GM19395 (cell line): ENCODE data around the gene SYT9.

Experiments
- ATAC-seq: cut with Tn5 transposase; IDR thresholded peaks from one replicate; pipeline ENCODE4 v1.9.1; 2021; ENCODE audit warnings: mild to moderate bottlenecking, moderate library complexity; ENCODE audit not compliant: unreplicated experiment

The SYT9 gene

DNA sequence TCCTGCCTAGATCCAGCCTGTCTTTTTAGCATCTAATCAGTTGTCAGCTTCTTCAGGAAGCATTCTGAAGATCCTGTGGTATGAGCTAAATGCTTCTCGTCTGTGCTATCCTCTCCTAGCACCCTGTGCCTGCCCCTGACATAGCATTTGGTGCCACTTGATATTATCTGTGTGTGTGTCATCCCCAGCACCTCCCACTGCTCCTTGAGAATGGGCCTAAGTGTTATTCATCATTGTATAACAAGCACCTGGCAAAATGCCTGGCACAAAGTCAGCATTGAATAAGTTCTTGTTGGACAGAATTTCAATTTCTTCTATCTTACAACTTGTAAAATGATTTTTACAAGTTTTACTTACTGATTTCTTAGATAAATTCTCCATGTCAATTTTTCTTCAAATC lies 205.5 kb downstream of the SYT9 start:
- ATAC-seq = no peak

DNA sequence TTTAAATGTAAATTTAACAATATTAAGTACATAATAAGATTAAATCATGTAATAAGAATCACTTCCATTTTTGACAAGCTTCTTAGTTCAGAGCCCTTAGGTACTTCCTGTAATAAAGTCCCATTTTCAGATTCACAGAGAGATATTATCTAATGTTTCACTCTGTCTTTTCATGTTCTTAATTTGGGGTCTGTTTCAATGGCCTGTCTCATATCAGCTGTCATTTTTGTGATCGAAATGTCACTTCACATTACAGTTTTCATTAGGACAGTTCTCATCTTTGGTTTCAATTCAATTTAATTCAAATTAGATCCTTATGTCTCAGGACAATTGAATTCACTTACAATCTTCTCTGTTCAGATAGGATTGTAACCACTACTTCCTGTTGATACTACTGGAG lies 211.0 kb downstream of the SYT9 start:
- ATAC-seq = no peak

DNA sequence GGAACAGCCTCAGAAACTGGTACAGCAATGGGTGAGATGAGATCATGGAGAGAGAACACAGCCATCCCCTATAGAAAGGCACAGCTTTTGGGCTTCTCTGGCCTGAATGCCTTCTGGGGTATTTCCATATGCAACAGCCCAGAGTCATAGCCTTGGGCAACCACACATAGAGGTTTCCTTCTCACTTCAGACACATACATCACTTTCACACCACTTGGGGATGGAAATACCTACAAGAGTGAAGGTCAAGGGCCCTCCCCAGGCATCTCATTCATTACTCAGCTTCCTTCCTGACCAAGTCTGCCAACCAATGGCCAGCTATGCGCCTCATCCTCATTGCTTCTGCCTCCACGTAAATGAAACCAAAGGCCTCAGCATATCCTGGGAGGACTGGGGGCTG lies 215.9 kb downstream of the SYT9 start:
- ATAC-seq = peak; percentile 64

DNA sequence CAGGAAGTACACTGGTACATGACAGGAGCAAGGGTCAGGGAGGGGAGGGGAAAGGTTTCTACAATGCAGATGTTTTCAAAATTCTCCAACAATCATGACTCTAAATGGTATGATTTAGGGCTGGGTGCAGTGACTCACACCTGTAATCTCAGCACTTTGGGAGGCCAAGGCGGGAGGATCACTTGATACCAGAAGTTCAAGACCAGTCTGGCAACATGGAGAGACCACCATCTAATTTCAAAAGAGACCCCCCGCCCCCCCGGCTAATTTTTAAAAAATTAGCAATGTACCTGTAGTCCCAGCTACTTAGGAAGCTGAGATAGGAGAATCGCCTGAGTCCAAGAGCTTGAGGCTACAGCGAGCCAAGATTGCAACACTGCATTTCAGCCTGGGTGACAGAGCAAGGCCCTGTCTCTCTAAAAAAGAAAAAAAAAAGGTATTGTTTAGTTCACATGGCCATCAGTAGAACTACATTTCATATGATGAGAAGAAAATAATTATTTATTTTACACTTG lies 217.7 kb downstream of the SYT9 start:
- no peak for ATAC-seq

DNA sequence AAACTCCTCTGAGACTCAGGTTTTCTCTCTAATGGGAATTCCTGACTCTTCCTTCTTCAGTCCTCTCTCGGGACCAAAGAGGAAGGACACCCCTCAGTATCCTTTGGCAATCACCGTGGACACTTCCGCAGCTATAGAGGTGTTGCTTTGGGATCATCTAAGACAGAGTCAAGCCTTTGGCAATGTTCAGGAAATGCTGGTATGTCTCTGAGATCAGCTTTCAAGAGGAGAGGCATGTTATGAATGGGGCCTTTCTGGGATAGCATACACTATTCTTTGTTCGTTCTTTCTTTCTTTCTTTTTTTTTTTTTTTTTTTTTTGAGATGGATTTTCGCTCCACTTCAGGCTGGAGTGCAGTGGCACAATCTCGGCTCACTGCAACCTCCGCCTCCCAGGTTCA lies 219.4 kb downstream of the SYT9 start:
- ATAC-seq = no peak

DNA sequence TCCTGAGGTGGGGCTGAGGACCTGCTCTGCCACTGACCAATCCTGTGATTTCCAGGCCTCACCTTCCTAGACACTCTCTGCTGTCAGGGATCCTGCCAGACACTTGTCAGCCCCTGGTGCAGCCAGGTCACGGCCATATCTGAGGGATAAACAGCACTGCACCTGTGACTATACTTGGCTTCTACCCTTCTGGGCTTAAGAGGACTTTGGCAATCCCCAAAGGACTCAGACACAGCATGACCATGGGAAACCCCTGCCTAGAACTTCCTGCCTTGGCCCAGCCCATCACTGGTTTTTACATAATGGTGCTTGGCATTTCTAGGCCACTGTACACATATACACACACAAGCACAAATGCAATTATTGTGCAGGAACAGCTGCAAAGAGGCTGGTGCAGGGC lies 222.0 kb downstream of the SYT9 start:
- ATAC-seq = no peak

DNA sequence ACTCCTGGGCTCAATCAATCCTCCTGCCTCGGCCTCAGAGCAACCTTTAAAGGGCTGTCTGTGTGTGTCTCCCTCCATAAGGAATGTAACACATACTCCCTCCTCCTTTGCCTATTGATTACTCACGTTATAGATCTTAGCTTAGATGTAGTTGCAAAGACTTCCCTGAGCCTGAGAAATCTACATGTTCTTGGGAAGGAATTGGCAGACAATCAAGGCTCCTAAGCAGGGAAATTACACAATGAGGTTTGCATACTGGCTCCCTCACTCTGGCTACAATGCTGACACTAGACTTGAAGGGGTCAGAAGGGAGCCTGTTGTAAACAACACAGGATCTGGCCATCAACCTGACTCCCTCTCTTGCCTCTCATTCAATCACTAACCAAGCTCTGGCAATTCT lies 228.4 kb downstream of the SYT9 start:
- ATAC-seq = no peak

DNA sequence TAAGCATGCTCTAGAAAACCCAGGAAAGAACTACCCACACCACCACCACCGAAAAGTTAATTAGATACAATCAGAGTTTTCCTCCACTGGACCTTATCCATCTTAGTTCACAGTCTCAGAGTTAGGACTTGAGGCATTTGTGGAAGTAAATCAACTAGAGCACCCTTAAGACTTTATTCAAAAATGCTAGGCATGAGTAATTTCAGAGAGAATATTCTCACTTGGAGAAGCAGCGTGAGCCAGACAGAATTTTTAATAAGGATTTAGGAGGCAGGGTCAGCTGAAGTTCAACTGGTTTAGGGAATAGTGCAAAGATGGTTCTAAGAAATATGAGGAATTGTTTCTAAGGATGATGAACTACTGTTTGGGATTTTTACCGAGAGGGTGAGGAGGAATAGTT lies 232.4 kb downstream of the SYT9 start:
- ATAC-seq = no peak

DNA sequence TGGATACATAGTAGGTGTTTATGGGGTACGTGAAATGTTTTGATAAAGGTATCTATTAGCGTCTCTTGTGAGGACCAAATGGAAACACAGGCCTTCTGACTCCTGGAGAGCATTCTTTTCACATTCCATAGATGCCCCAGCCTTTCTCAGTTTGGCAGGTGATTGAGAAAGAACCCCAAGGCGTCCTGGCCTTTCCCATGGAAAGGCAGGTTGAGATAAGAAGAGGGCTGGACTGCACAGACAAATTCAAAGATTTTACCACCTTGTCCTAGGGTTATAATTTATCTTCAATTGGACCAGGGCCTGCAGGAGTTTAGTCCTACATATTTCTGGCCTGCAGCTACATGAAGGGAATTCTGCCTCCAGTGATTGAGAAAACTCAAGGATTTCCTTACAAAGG lies 232.9 kb downstream of the SYT9 start:
- no peak for ATAC-seq

DNA sequence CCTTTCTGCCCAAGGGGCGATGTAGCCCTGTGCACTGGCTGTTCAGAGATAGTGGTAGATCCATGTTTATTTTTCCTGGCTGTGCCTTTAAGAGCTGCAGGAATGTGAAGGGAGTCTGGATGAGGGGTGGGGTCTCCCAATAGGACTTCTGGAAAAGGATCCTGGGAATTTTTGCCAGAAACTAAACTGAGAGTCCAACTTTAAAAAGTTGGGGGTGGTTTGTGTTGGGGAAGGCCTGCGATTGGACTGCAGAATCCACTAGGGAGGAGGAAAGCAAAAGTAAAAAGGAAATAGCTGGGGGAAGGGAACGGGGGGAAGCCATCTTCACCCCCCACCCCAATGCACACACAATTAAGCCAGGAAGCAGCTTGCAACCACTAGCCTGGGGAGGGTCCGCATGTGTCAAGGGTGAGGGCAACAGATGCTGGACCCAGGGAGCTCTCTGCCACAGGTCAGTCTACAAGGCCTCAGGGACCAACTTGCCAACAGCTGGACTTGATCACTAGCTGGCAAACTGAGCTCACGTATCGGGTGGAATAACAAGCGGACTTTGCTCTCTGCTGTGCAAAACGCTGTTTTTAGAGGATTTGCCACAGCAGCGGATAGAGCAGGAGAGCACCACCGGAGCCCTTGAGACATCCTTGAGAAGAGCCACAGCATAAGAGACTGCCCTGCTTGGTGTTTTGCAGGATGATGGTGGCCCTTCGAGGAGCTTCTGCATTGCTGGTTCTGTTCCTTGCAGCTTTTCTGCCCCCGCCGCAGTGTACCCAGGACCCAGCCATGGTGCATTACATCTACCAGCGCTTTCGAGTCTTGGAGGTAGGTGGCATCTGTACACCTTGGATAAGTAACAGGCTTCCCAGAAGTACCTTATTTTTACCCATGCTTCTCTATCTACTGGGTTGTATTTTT lies 233.7 kb downstream of the SYT9 start, which contains the start of gene OLFML1:
OLFML1 (plus strand) TSS at position 321 of the 912 bp plus-strand sequence; CDS start at position 691, 370 bp downstream.
- no peak for ATAC-seq

DNA sequence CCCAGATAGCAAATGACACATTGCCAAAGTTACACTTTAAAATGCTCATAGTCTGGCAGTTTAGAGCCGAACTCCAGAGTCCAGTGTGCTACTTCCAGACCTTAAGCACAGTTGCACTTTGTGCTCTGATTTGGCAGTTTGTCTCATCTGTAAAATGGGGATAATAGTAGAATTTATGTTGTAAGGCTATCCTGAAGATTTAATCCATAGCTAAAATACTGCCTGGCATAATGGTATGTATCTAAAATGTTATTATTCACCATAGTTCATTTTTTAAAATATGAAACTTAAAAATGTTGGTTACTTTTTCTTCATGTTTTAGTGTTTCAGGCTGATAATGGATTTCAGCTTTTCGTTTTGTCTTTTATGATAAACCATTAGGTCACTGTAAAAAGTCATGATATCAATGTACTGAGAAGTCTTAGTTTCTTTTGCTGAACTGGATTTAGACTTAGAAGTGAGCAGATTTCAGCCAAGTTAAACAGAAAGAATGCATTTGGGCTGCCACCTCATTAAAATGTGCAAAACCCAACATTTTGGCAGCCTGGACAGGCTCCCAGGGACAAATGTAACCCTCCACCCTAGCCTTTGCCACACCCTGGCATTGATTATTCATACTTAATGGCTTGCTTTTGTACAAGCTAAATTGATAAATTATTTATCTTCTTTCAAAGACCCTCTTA lies 234.5 kb downstream of the SYT9 start:
- no peak for ATAC-seq

DNA sequence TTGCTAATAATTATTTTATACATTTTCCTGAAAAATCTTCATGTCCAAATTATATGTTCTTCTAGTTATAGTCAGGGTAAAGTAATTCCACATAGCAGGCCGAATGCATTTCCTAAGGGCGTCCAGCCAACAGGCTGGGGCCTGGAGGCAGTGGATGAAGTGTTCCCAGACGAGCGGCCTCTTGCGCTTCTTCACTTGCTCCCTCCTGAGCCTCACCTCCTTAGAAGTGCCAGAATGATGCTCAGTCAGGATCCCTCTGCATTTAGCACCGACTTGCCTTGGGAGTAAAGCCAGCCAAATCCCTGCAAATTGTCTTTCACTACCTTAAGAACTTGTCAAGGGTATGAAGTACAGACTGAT lies 235.1 kb downstream of the SYT9 start:
- no peak for ATAC-seq

DNA sequence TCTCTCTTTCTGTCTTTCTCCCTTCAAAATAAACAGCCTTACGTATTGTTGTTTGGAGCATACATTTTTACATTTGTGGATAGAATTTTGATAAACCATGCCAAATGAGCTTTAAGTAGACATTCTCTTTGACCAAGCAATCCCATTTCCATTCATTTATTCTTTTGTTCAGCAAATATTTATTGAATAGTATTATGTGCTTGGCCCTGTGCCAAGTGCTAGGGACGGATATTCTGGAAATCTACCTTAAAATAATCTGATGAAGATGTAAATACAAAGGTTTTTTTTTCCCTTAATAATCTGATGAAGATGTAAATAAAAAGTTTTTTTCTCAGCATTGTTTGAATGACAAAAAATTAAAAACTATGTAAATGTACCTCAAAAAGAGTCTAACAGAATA lies 235.7 kb downstream of the SYT9 start:
- no peak for ATAC-seq

DNA sequence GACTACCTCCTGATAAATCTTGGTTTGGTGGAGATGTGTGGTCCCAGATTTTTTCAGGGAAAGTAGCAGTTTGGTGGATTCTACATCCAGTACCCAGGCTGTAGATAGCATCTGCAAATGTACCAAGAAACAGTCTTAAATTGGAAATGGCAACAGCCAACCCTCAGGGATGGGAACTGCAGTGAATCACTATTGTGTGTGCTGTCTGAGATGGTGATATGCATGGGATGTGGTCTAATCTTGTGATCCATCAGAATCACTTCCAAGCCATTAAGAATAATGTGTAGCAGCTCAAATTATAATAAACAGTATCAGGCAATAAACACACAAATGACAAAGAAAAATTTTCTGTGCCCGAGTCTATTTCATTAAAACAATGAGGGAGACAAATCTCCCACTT lies 237.0 kb downstream of the SYT9 start:
- ATAC-seq = no peak

DNA sequence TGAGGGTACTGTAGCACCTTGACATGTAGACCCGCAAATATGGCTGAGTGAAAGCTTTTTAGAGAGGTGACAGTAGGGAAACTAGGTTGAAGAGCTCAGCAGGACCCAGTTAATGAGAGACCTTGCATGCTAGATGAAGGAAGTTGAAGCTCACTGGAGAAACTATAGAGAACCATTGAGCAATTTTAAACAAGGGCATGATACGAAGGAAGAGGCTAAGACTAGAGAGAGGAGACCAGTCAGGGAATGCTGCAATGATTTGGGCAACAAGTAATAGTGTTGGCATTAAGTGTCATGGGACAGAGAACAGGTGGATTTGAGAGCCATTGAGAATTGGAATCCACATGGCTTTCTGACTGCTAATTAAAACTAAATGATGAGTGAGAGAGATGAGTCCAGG lies 237.7 kb downstream of the SYT9 start:
- no peak for ATAC-seq

DNA sequence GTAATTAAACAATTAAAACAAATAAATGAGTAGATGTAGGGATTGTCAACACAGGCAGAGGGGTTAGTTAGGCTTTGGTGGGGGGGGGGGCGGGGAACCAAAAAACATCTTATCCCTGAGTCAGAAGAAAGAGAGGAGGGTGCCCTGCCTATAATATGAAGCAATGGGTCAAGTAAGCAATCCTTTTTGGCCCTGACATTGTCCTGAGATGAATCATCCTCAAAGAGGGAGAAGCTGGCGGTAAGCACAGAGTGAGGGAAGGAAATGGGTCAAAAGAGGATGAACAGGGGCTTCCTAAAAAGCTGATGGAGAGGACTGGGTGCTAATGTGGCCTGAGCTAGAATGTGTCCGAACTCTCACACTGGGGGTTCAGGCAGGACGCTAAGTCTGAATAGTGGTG lies 238.3 kb downstream of the SYT9 start:
- ATAC-seq = no peak

DNA sequence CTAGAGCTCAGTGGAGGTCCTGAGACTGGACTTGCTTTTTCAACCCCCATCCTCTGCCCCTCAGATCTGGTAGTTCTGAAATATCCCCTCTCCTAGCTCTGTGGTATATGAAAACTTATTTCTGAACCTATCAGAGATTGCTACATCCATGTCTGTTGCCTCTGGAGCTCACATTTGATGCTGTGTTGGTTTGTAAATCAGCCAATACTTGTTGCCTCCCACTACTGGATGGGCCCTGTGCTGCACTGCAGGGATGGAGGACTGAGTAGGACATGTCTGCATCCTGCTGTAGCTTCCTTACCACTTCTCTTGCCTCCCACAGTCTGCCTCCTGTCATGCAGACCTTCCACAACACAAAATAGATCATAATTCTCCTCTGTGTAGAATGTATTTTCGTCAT lies 238.8 kb downstream of the SYT9 start:
- ATAC-seq = no peak

DNA sequence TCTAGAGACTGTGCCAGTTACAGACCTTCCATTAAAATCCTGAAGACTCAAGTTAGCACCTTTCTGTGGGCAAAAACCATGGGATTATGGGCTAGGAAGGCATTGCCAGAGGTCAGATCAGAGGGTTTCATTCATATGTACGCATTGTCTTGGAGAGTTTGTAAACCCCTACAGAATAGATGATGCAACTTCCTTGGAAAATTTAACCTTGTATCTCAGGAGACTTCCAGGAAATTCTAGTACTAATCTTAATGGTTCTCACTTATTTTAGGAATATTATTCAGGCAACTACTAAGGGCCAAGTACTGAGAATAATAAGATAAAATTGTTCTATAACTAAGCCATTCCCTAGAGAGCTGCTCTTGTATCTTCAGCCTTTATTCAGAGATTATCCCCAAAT lies 240.5 kb downstream of the SYT9 start:
- no peak for ATAC-seq

DNA sequence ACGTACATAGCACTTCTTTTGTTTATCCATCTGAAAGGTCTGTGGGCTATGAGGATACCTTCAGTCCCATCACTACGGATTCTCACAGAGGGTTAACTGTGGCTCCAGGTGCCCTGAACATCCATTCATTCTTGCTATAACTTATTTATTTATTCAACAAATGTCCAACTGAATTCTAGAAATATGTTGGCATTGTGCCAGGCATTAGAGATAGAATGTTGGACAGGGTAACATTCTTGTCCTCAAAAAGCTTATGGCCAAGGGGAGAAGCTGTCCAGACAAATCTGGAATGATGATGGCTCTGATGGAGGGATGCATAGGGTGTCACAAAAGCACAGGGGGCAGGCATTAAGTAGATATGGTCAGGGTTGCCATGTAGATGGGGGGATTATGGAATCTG lies 242.0 kb downstream of the SYT9 start:
- no peak for ATAC-seq

DNA sequence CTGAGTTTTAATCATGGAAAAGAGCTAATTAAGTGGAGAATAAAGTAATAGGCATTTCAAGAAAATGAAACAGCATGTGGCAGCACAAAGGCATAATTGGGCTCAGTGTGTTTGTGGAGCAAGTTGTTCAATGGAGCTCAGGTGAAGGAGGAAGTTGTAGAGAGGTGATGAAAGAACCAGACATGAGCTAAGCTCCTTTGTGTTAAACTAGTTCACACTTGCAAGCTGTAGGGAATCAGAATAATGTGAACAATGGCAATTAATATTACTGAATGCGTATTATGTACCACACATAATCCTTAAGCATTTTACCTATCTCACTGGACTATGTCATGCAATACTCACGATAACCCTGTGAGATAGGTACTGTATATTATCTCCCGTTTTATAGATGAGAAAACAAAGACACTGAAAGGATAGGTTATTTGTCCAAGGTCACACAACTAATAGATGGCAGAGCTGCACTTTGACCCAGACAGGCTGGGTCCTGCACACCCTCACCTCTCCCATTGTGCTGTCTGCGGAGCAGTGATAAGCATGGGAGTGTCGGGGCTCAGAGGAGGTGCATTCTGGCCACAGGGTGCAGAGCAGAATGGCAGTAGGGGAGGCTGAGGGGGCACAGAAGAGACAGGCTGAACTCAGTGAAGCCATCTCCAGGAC lies 242.5 kb downstream of the SYT9 start:
- ATAC-seq = no peak

DNA sequence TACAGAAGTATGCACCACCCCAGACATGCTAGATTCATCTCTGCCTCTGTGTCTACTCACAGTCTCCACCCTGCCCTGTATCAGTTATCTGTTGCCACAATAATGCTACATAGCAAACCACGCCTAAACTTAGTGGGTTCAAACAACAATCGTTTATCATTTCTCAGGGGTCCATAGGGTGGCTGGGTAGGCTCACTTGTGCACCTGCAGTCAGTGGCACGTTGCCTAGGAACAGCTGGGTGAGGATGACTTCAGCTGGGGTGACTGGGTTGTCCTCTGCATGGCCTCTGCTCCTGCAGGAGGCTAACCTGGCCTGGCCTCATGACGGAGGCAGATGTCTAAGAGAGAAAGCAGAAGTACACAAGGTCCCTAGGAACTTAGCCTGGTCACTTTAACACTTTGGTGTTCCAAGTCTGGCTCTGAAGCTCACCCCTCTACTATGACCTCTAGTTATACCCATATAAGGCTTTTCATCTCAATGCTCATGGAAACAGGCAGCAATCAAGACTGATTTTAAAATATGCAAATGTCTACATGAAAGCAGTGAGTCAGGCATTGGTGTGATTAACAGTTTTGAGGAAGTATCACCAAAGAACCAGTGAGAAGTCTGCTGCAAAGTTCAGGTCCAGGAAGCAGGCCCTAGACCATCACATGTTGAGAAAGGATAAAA lies 244.3 kb downstream of the SYT9 start:
- ATAC-seq = peak; percentile 93
